ENCODE data around the gene SRGAP1.

- TF ChIP-seq CTCF (conservative IDR thresholded peaks at IDR 0.05; ENCODE audit: low read depth, low read length) (no peak), CEBPB (IDR thresholded peaks at IDR 0.05; ENCODE audit: low read depth, low read length) (no peak), FOS (IDR thresholded peaks at IDR 0.05; ENCODE audit: low read depth, low read length) (no peak), MAFK (IDR thresholded peaks at IDR 0.05; ENCODE audit: low read depth, low read length) (no peak), RFX5 (IDR thresholded peaks at IDR 0.05; ENCODE audit: low read depth, low read length) (no peak), POLR2A (IDR thresholded peaks at IDR 0.05; ENCODE audit: low read depth, low read length) (no peak), MXI1 (IDR thresholded peaks at IDR 0.05; ENCODE audit: borderline replicate concordance, low read depth, low read length) (no peak), RAD21 (IDR thresholded peaks at IDR 0.05; ENCODE audit: low read length) (no peak), MAZ (IDR thresholded peaks at IDR 0.05; ENCODE audit: borderline replicate concordance, low read depth, low read length) (no peak), USF2 (IDR thresholded peaks at IDR 0.05; ENCODE audit: low read depth, low read length) (no peak), RCOR1 (IDR thresholded peaks at IDR 0.05; ENCODE audit: insufficient replicate concordance, low read length) (no peak), ELK1 (IDR thresholded peaks at IDR 0.05; ENCODE audit: borderline replicate concordance, low read depth, low read length) (no peak), CHD1 (IDR thresholded peaks at IDR 0.05; ENCODE audit: low read depth, low read length) (no peak)
These were observed 298.3 kb downstream of the SRGAP1 start for GRCh38 chr12:64142784-64143183.
